ENCODE data around the gene PDPN. TPM values are rescaled to one million over a fixed set of nuclear protein-coding genes. Genes with fewer than 3 reads are reported as not detected.

Gene PDPN
- total and polyA plus RNA-seq, 7 donors: 17.2 to 38.4 (median 27.9) TPM

DNA sequence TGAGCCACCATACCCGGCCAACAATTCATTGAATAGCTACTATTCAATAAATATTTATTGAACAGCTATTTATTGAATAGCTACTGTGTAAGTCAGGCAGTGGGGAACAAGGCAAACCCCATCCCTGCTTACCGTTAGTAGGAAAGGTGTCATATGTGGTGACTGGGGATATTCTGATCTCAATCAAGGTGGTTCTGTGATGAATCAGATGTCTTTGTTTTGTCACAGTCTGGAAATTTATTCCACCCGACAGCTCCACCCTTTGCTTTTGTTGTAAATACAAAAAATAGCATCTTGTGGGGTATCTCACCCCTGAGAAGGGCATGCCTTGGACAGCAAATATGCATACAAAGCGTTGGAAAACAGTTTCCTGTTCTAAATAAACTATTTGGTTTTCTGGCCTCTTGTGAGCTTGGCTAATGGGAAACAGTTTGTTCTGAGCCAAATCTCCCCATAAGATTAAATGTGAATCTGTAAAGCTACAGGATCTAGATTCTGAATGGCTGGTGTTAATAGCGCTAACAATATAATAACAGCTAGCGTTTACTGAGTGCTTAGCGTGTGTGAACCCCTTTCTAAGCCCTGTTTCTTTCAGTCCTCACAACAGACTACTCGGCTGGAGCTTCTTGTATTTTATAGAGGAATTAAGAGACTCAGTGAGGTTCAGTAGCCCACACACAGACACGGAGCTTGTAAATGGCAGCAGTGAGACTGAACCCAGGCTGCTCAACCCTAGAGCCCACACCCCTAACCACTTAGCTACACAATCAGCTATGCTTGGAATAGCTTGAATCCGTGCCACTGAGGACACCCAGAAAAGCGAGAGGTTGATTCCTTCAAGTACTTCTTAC, 5.5 kb downstream of the PDPN start:
- no peaks in the 10 kb centered on the region for H3K36me3 ChIP-seq (ENCODE audit: insufficient read depth in 1 of 2, low read depth in 1 of 2)
- H3K4me1 ChIP-seq: peaks cover 6% of the 10 kb centered on the region
- no peak for TF ChIP-seq CTCF (IDR thresholded peaks at IDR 0.05)
- no peak overlapping the region for H3K27ac ChIP-seq
- intact Hi-C loops (cut with DNase I): no loop called here
- WGBS, 3 donors: 85 to 87% (median 86%) methylated on average over 11 of the region's 11 CpGs
- DNase-seq (no peak), ATAC-seq (no peak)
- H3K27me3 ChIP-seq (ENCODE audit: insufficient read depth in 3 of 3, low read length in 2 of 3): peaks cover 0 to 5% (median 0%) of the 10 kb centered on the region in 3 donors
- no peak overlapping the region for H3K4me3 ChIP-seq
- no peaks in the 10 kb centered on the region for H3K9me3 ChIP-seq

GRCh38 chr1:13590486-13590885, 6.9 kb downstream of the PDPN start:
- ATAC-seq: no peak
- Histone ChIP-seq H3K4me1 (peaks cover 10% of the 10 kb centered on the region), H3K27me3 (ENCODE audit: insufficient read depth in 3 of 3, low read length in 2 of 3) (no peaks in the 10 kb centered on the region), H3K9me3 (no peaks in the 10 kb centered on the region), H3K27ac (no peak overlapping the region), H3K36me3 (ENCODE audit: insufficient read depth in 1 of 2, low read depth in 1 of 2) (no peaks in the 10 kb centered on the region), H3K4me3 (no peak overlapping the region)
- no peak for TF ChIP-seq CTCF (IDR thresholded peaks at IDR 0.05)
- 71 to 77% (median 73%) methylated on average over 7 of the region's 7 CpGs for WGBS, 3 donors
- intact Hi-C loops (cut with DNase I): no loop called here
- DNase-seq: no peak

GRCh38 chr1:13593511-13594131, 10.0 kb downstream of the PDPN start:
- no peaks in the 10 kb centered on the region for H3K27me3 ChIP-seq (ENCODE audit: insufficient read depth in 3 of 3, low read length in 2 of 3)
- 15 to 26% (median 16%) methylated on average over 10 of the region's 10 CpGs for WGBS, 3 donors
- H3K4me1 ChIP-seq: peaks cover 10% of the 10 kb centered on the region
- TF ChIP-seq CTCF (IDR thresholded peaks at IDR 0.05): no peak
- peak overlapping the region; percentile 77 for H3K27ac ChIP-seq
- H3K9me3 ChIP-seq: no peaks in the 10 kb centered on the region
- H3K4me3 ChIP-seq: no peak overlapping the region
- ATAC-seq (peak; percentile 81 to 91 (median 88)), DNase-seq (peak; percentile 80 to 82)
- intact Hi-C loops (cut with DNase I): no loop called here
- H3K36me3 ChIP-seq (ENCODE audit: insufficient read depth in 1 of 2, low read depth in 1 of 2): no peaks in the 10 kb centered on the region

GRCh38 chr1:13595411-13595810, 11.8 kb downstream of the PDPN start:
- DNase-seq (no peak), ATAC-seq (no peak)
- Histone ChIP-seq H3K36me3 (ENCODE audit: insufficient read depth in 1 of 2, low read depth in 1 of 2) (no peaks in the 10 kb centered on the region), H3K27ac (no peak overlapping the region), H3K9me3 (no peaks in the 10 kb centered on the region), H3K4me3 (no peak overlapping the region), H3K27me3 (ENCODE audit: insufficient read depth in 3 of 3, low read length in 2 of 3) (no peaks in the 10 kb centered on the region), H3K4me1 (peaks cover 11% of the 10 kb centered on the region)
- 87 to 93% (median 90%) methylated on average over 10 of the region's 10 CpGs for WGBS, 3 donors
- intact Hi-C loops (cut with DNase I): no loop called here
- no peak for TF ChIP-seq CTCF (IDR thresholded peaks at IDR 0.05)

All from psoas muscle (tissue), 8 donors.